ENCODE data around the gene KCTD8. TPM values are rescaled to one million over a fixed set of nuclear protein-coding genes. Genes with fewer than 3 reads are reported as not detected.
"Not testable (repeated sequence)": the region's sequence is repeated elsewhere in the genome, so short reads cannot be mapped to it uniquely, and the experiment has no call there.

Gene KCTD8
- total RNA-seq, 4 donors from 2014 or later = 0.16 to 0.41 (median 0.37) TPM; not detected in 1

GRCh38 chr4:44196796-44197195 lies 251.8 kb downstream of the KCTD8 start:
- in situ Hi-C loops (cut with MboI; ENCODE audit: low pct_ligation_motif_present in 1 of 4, low pct_unique_long_range_greater_than_20kb in 1 of 4, low sequenced_read_pairs in 3 of 4) = no loop called here
- H3K4me3 ChIP-seq = no peak overlapping the region
- H3K27ac ChIP-seq = no peak overlapping the region
- TF ChIP-seq EP300 (IDR thresholded peaks at IDR 0.05; ENCODE audit: low read depth) (no peak), CTCF (IDR thresholded peaks at IDR 0.05) (no peak), POLR2A (IDR thresholded peaks at IDR 0.05) (no peak), POLR2AphosphoS5 (IDR thresholded peaks at IDR 0.05) (no peak)
- no peaks in the 10 kb centered on the region for H3K4me1 ChIP-seq
- no peaks in the 10 kb centered on the region for H3K27me3 ChIP-seq
- H3K36me3 ChIP-seq = no peaks in the 10 kb centered on the region
- intact Hi-C loops (cut with DNase I; ENCODE audit: low total_unique reads) = no loop called here
- WGBS, 2 donors (ENCODE audit: low coverage in 1 of 2) = 100% methylated on average over 1 of the region's 1 CpG; no CpG with 5 or more reads in 1 of the 2 donors
- DNase-seq = no peak
- H3K9me3 ChIP-seq = peaks cover 5 to 11% of the 10 kb centered on the region in 2 donors

- Histone ChIP-seq H3K36me3 (no peaks in the 10 kb centered on the region), H3K9me3 (peaks cover 3 to 5% of the 10 kb centered on the region in 2 donors), H3K27me3 (no peaks in the 10 kb centered on the region), H3K27ac (no peak overlapping the region), H3K4me1 (no peaks in the 10 kb centered on the region), H3K4me3 (no peak overlapping the region)
- TF ChIP-seq EP300 (IDR thresholded peaks at IDR 0.05; ENCODE audit: low read depth) (no peak), POLR2A (IDR thresholded peaks at IDR 0.05) (no peak), CTCF (IDR thresholded peaks at IDR 0.05) (no peak), POLR2AphosphoS5 (IDR thresholded peaks at IDR 0.05) (no peak)
- intact Hi-C loops (cut with DNase I; ENCODE audit: low total_unique reads) = no loop called here
- in situ Hi-C loops (cut with MboI; ENCODE audit: low pct_ligation_motif_present in 1 of 4, low pct_unique_long_range_greater_than_20kb in 1 of 4, low sequenced_read_pairs in 3 of 4) = no loop called here
- WGBS, 2 donors (ENCODE audit: low coverage in 1 of 2) = 67 to 78% methylated on average over 1 of the region's 1 CpG
- DNase-seq = no peak
Measured at GRCh38 chr4:44194365-44194764, 254.2 kb downstream of the KCTD8 start.

GRCh38 chr4:44186850-44187246 lies 261.8 kb downstream of the KCTD8 start:
- no peak for TF ChIP-seq EP300 (IDR thresholded peaks at IDR 0.05; ENCODE audit: low read depth)
- TF ChIP-seq CTCF (IDR thresholded peaks at IDR 0.05) = no peak
- TF ChIP-seq POLR2A (IDR thresholded peaks at IDR 0.05) = no peak
- no peak for TF ChIP-seq POLR2AphosphoS5 (IDR thresholded peaks at IDR 0.05)
- intact Hi-C loops (cut with DNase I; ENCODE audit: low total_unique reads) (no loop called here), in situ Hi-C loops (cut with MboI; ENCODE audit: low pct_ligation_motif_present in 1 of 4, low pct_unique_long_range_greater_than_20kb in 1 of 4, low sequenced_read_pairs in 3 of 4) (no loop called here)
- no peak overlapping the region for H3K27ac ChIP-seq
- H3K36me3 ChIP-seq = no peaks in the 10 kb centered on the region
- no peak overlapping the region for H3K4me3 ChIP-seq
- DNase-seq = no peak
- no peaks in the 10 kb centered on the region for H3K9me3 ChIP-seq
- H3K27me3 ChIP-seq = no peaks in the 10 kb centered on the region
- WGBS, 2 donors (ENCODE audit: low coverage in 1 of 2) = 77 to 100% methylated on average over 1 of the region's 1 CpG
- H3K4me1 ChIP-seq = no peaks in the 10 kb centered on the region

GRCh38 chr4:44186096-44186849 lies 262.3 kb downstream of the KCTD8 start:
- Histone ChIP-seq H3K4me3 (no peak overlapping the region), H3K36me3 (no peaks in the 10 kb centered on the region), H3K27ac (no peak overlapping the region), H3K4me1 (no peaks in the 10 kb centered on the region), H3K9me3 (no peaks in the 10 kb centered on the region), H3K27me3 (no peaks in the 10 kb centered on the region)
- DNase-seq = no peak
- intact Hi-C loops (cut with DNase I; ENCODE audit: low total_unique reads) (no loop called here), in situ Hi-C loops (cut with MboI; ENCODE audit: low pct_ligation_motif_present in 1 of 4, low pct_unique_long_range_greater_than_20kb in 1 of 4, low sequenced_read_pairs in 3 of 4) (no loop called here)
- TF ChIP-seq CTCF (IDR thresholded peaks at IDR 0.05) (no peak), EP300 (IDR thresholded peaks at IDR 0.05; ENCODE audit: low read depth) (no peak), POLR2A (IDR thresholded peaks at IDR 0.05) (no peak), POLR2AphosphoS5 (IDR thresholded peaks at IDR 0.05) (no peak)
- WGBS, 2 donors (ENCODE audit: low coverage in 1 of 2) = 76 to 82% methylated on average over 16 to 23 of the region's 23 CpGs

- H3K4me1 ChIP-seq; H3K27ac ChIP-seq; DNase-seq; H3K27me3 ChIP-seq; H3K9me3 ChIP-seq; in situ Hi-C loops (cut with MboI; ENCODE audit: low pct_ligation_motif_present in 1 of 4, low pct_unique_long_range_greater_than_20kb in 1 of 4, low sequenced_read_pairs in 3 of 4); H3K36me3 ChIP-seq; intact Hi-C loops (cut with DNase I; ENCODE audit: low total_unique reads); H3K4me3 ChIP-seq: not testable (repeated sequence)
- 93 to 97% methylated on average over 2 to 30 of the region's 54 CpGs for WGBS, 2 donors (ENCODE audit: low coverage in 1 of 2)
Measured at GRCh38 chr4:44181491-44182349, 266.9 kb downstream of the KCTD8 start.

- H3K36me3 ChIP-seq; H3K4me1 ChIP-seq; H3K9me3 ChIP-seq; in situ Hi-C loops (cut with MboI; ENCODE audit: low pct_ligation_motif_present in 1 of 4, low pct_unique_long_range_greater_than_20kb in 1 of 4, low sequenced_read_pairs in 3 of 4); H3K27me3 ChIP-seq; DNase-seq; intact Hi-C loops (cut with DNase I; ENCODE audit: low total_unique reads); H3K4me3 ChIP-seq; H3K27ac ChIP-seq: not testable (repeated sequence)
- WGBS, 2 donors (ENCODE audit: low coverage in 1 of 2) = 97% methylated on average over 14 of the region's 27 CpGs; no CpG with 5 or more reads in 1 of the 2 donors
Measured at GRCh38 chr4:44167766-44168165, 280.8 kb downstream of the KCTD8 start.

Measured in transverse colon (tissue), 4 donors.